GM23338 (cell line): Measurements from ENCODE around the gene CDON. TPM values are rescaled to one million over a fixed set of nuclear protein-coding genes. Genes with fewer than 3 reads are reported as not detected.

Experiments used
- ATAC-seq: fragments of 200-7000 bp; cut with Tn5 transposase; 3 replicates; pipeline ENCODE4 v1.9.1; 2020
- DNase-seq: peaks from one replicate; pipeline ENCODE4 v3.0.0-alpha.2; 2015; ENCODE audit warnings: low spot score
- H2AFZ ChIP-seq: fragments of 200-600 bp; sonication (generic); 2 replicates; pipeline ENCODE4 v1.8.0; 2016; ENCODE audit warnings: antibody characterized with exemption, mild to moderate bottlenecking, moderate library complexity
- H3F3A ChIP-seq: fragments of 200-600 bp; sonication (generic); replicated peaks from 2 replicates; pipeline ENCODE4 v1.8.0; 2017; ENCODE audit warnings: antibody characterized with exemption, mixed run types, low read depth
- H3K27ac ChIP-seq: fragments of 200-600 bp; sonication (generic); 2 replicates; pipeline ENCODE4 v1.6.1; 2016; ENCODE audit warnings: low read depth
- H3K27me3 ChIP-seq: fragments of 200-600 bp; sonication (generic); 2 replicates; pipeline ENCODE4 v1.8.0; 2016; ENCODE audit warnings: mild to moderate bottlenecking, mixed run types, moderate library complexity; ENCODE audit not compliant: insufficient read depth
- H3K36me3 ChIP-seq: fragments of 200-600 bp; sonication (generic); 2 replicates; pipeline ENCODE4 v1.8.0; 2016; ENCODE audit warnings: mild to moderate bottlenecking; ENCODE audit not compliant: insufficient read depth
- H3K4me1 ChIP-seq: fragments of 200-600 bp; sonication (generic); 2 replicates; pipeline ENCODE4 v1.8.0; 2016; ENCODE audit warnings: mild to moderate bottlenecking, moderate library complexity; ENCODE audit not compliant: insufficient read depth
- H3K4me2 ChIP-seq: fragments of 200-600 bp; sonication (generic); 2 replicates; pipeline ENCODE4 v1.7.1; 2017; ENCODE audit warnings: mixed run types
- H3K4me3 ChIP-seq: fragments of 200-600 bp; sonication (generic); 2 replicates; pipeline ENCODE4 v1.6.1; 2016; ENCODE audit warnings: mixed run types
- H3K79me2 ChIP-seq: fragments of 200-600 bp; sonication (generic); replicated peaks from 2 replicates; pipeline ENCODE4 v1.8.0; 2017; ENCODE audit warnings: mild to moderate bottlenecking; ENCODE audit not compliant: insufficient read depth
- H3K9me2 ChIP-seq: fragments of 200-600 bp; sonication (generic); 2 replicates; pipeline ENCODE4 v1.8.0; 2017; ENCODE audit not compliant: insufficient read depth
- H4K20me1 ChIP-seq: fragments of 200-600 bp; sonication (generic); replicated peaks from 2 replicates; pipeline ENCODE4 v1.8.0; 2017; ENCODE audit warnings: mild to moderate bottlenecking; ENCODE audit not compliant: insufficient read depth
- H3K27ac Mint-ChIP-seq: 2 replicates; pipeline ENCODE4 v1.8.0; 2020; ENCODE audit warnings: inconsistent platforms, mild to moderate bottlenecking, moderate library complexity, mixed read lengths
- H3K27me3 Mint-ChIP-seq: 3 replicates; pipeline ENCODE4 v1.8.0; 2022; ENCODE audit warnings: low read depth, mild to moderate bottlenecking, moderate library complexity, mixed read lengths, inconsistent platforms; ENCODE audit not compliant: insufficient read depth, poor library complexity
- H3K36me3 Mint-ChIP-seq: 3 replicates; pipeline ENCODE4 v1.8.0; 2021; ENCODE audit warnings: low read depth, mild to moderate bottlenecking, inconsistent platforms, moderate library complexity, mixed read lengths
- H3K4me1 Mint-ChIP-seq: 3 replicates; pipeline ENCODE4 v1.8.0; 2020; ENCODE audit warnings: mild to moderate bottlenecking, inconsistent platforms, mixed read lengths
- H3K4me3 Mint-ChIP-seq: 3 replicates; pipeline ENCODE4 v1.8.0; 2021; ENCODE audit warnings: moderate library complexity, mild to moderate bottlenecking, inconsistent platforms, mixed read lengths
- H3K9me3 Mint-ChIP-seq: 3 replicates; pipeline ENCODE4 v1.8.0; 2020; ENCODE audit warnings: moderate library complexity, mild to moderate bottlenecking, inconsistent platforms, mixed read lengths
- CREB1 ChIP-seq: fragments of 250-450 bp; sonication (Bioruptor Pico); IDR thresholded peaks from 2 replicates; pipeline ENCODE4 v1.5.0; 2020; ENCODE audit warnings: low read depth, mild to moderate bottlenecking, moderate library complexity
- EZH2 ChIP-seq: fragments of 200-600 bp; sonication (generic); IDR thresholded peaks from one replicate; pipeline ENCODE4 v1.8.0; 2017; ENCODE audit warnings: antibody characterized with exemption, mild to moderate bottlenecking, low read depth; ENCODE audit not compliant: unreplicated experiment
- EZH2phosphoT487 ChIP-seq: fragments of 200-600 bp; sonication (generic); IDR thresholded peaks from one replicate; pipeline ENCODE4 v1.8.1; 2018; ENCODE audit warnings: antibody characterized with exemption; ENCODE audit not compliant: unreplicated experiment
- JUNB ChIP-seq: IDR thresholded peaks from one replicate; pipeline ENCODE4 v1.6.1; 2016; ENCODE audit warnings: antibody characterized with exemption; ENCODE audit not compliant: unreplicated experiment
- NANOG ChIP-seq: IDR thresholded peaks from 2 replicates; pipeline ENCODE4 v1.6.1; 2016; ENCODE audit warnings: antibody characterized with exemption, borderline replicate concordance
- POLR2AphosphoS5 ChIP-seq: IDR thresholded peaks from 2 replicates; pipeline ENCODE4 v1.6.1; 2016; ENCODE audit warnings: antibody characterized with exemption, low read depth
- STAT1 ChIP-seq: IDR thresholded peaks from one replicate; pipeline ENCODE4 v1.6.1; 2016; ENCODE audit warnings: antibody characterized with exemption; ENCODE audit not compliant: unreplicated experiment
- ZNF114 ChIP-seq: fragments of 250-450 bp; sonication (Bioruptor Pico); IDR thresholded peaks from 2 replicates; pipeline ENCODE4 v1.5.0; 2020; ENCODE audit warnings: mild to moderate bottlenecking, moderate library complexity
- ZNF331 ChIP-seq: fragments of 250-450 bp; sonication (Bioruptor Pico); IDR thresholded peaks from 2 replicates; pipeline ENCODE4 v1.5.0; 2020; ENCODE audit warnings: low read depth, mild to moderate bottlenecking, moderate library complexity
- polyA plus RNA-seq: library from polyadenylated mRNA; unstranded; fragments of >200 nt; fragmentation: Nextera tagmentation; extraction: Ambion mirVana; gene quantifications from 2 replicates; pipeline ENCODE4 v1.2.1, GENCODE V29; 2016
- total RNA-seq: library from RNA; depleted of rRNA; stranded (reverse); fragments of >200 nt; shearing (Covaris generic); gene quantifications from 2 replicates; pipeline ENCODE4 v1.2.3, GENCODE V29; 2014
- TF ChIP-seq, protein P1 (sequence below): fragments of 250-450 bp; sonication (Bioruptor Pico); IDR thresholded peaks from 2 replicates; pipeline ENCODE4 v1.5.0; 2020; ENCODE audit warnings: mild to moderate bottlenecking, moderate library complexity
- TF ChIP-seq, protein P2 (sequence below), 2 experiments: fragments of 200-600 bp in 1 of 2; sonication (generic) in 1 of 2; conservative IDR thresholded peaks; 2 replicates each; pipeline versions ENCODE4 v1.5.1 to v1.6.1; 2016 to 2017; ENCODE audit warnings: antibody characterized with exemption in 2 of 2, low read depth in 2 of 2, mild to moderate bottlenecking in 2 of 2, moderate library complexity in 1 of 2
- TF ChIP-seq, protein P3 (sequence below): IDR thresholded peaks from 2 replicates; pipeline ENCODE4 v1.6.1; 2016; ENCODE audit warnings: antibody characterized with exemption
- TF ChIP-seq, protein P4 (sequence below): IDR thresholded peaks from one replicate; pipeline ENCODE4 v1.6.1; 2018; ENCODE audit warnings: antibody characterized with exemption; ENCODE audit not compliant: unreplicated experiment

The CDON gene
- total and polyA plus RNA-seq, 2 experiments from 2014 or later = 4.1 to 35.5 TPM

DNA sequence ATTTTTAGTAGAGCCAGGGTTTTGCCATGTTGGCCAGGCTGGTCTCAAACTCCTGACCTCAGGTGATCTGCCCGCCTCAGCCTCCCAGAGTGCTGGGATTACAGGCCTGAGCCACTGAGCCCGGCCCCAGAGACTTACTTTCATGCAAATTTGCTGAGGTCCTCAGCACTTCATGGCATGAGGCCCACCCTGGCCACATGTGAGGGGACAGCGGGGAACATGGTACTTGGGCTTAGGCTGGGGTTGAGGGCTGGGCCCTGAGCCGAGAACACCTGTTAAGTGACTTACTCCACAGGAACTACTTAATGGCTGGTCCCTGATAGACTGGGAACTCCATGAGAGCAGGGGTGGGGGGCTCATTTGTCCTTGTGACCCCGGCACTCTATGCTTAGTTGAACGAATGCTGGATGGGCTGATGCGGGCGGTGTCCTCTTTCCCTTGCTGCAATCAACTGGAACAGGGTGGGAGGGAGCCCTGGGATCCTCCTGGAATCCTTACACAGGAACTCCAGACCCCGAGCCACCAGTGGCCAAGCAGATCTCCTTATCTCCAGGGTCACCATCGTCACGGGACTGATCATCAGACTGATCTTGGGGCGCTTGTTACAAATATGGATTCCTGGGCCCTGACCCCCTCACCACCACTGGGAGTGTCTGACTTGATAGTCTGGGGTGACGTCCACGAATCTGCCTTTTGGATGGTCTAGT, 115.8 kb downstream of the CDON start:
- H3K36me3 Mint-ChIP-seq = no peaks in the 10 kb centered on the region; the same call in 2 of the 3 replicates
- H3K9me3 Mint-ChIP-seq = no peaks in the 10 kb centered on the region
- H3K9me2 ChIP-seq = no peaks in the 10 kb centered on the region
- ATAC-seq (no peak), DNase-seq (no peak)
- H3K4me3 Mint-ChIP-seq = no peak overlapping the region
- no peak overlapping the region for H3K4me2 ChIP-seq
- peaks cover 14% of the 10 kb centered on the region for H3K4me1 Mint-ChIP-seq
- no peaks in the 10 kb centered on the region for H3F3A ChIP-seq
- H3K79me2 ChIP-seq = no peaks in the 10 kb centered on the region
- H4K20me1 ChIP-seq = no peaks in the 10 kb centered on the region
- peaks cover 7% of the 10 kb centered on the region for H3K27me3 Mint-ChIP-seq
- 0 out of 2 replicates have a peak, but pooled peaks cover 5% of the 10 kb centered on the region for H3K4me1 ChIP-seq
- no peak overlapping the region for H3K27ac ChIP-seq
- TF ChIP-seq, protein P1, sequence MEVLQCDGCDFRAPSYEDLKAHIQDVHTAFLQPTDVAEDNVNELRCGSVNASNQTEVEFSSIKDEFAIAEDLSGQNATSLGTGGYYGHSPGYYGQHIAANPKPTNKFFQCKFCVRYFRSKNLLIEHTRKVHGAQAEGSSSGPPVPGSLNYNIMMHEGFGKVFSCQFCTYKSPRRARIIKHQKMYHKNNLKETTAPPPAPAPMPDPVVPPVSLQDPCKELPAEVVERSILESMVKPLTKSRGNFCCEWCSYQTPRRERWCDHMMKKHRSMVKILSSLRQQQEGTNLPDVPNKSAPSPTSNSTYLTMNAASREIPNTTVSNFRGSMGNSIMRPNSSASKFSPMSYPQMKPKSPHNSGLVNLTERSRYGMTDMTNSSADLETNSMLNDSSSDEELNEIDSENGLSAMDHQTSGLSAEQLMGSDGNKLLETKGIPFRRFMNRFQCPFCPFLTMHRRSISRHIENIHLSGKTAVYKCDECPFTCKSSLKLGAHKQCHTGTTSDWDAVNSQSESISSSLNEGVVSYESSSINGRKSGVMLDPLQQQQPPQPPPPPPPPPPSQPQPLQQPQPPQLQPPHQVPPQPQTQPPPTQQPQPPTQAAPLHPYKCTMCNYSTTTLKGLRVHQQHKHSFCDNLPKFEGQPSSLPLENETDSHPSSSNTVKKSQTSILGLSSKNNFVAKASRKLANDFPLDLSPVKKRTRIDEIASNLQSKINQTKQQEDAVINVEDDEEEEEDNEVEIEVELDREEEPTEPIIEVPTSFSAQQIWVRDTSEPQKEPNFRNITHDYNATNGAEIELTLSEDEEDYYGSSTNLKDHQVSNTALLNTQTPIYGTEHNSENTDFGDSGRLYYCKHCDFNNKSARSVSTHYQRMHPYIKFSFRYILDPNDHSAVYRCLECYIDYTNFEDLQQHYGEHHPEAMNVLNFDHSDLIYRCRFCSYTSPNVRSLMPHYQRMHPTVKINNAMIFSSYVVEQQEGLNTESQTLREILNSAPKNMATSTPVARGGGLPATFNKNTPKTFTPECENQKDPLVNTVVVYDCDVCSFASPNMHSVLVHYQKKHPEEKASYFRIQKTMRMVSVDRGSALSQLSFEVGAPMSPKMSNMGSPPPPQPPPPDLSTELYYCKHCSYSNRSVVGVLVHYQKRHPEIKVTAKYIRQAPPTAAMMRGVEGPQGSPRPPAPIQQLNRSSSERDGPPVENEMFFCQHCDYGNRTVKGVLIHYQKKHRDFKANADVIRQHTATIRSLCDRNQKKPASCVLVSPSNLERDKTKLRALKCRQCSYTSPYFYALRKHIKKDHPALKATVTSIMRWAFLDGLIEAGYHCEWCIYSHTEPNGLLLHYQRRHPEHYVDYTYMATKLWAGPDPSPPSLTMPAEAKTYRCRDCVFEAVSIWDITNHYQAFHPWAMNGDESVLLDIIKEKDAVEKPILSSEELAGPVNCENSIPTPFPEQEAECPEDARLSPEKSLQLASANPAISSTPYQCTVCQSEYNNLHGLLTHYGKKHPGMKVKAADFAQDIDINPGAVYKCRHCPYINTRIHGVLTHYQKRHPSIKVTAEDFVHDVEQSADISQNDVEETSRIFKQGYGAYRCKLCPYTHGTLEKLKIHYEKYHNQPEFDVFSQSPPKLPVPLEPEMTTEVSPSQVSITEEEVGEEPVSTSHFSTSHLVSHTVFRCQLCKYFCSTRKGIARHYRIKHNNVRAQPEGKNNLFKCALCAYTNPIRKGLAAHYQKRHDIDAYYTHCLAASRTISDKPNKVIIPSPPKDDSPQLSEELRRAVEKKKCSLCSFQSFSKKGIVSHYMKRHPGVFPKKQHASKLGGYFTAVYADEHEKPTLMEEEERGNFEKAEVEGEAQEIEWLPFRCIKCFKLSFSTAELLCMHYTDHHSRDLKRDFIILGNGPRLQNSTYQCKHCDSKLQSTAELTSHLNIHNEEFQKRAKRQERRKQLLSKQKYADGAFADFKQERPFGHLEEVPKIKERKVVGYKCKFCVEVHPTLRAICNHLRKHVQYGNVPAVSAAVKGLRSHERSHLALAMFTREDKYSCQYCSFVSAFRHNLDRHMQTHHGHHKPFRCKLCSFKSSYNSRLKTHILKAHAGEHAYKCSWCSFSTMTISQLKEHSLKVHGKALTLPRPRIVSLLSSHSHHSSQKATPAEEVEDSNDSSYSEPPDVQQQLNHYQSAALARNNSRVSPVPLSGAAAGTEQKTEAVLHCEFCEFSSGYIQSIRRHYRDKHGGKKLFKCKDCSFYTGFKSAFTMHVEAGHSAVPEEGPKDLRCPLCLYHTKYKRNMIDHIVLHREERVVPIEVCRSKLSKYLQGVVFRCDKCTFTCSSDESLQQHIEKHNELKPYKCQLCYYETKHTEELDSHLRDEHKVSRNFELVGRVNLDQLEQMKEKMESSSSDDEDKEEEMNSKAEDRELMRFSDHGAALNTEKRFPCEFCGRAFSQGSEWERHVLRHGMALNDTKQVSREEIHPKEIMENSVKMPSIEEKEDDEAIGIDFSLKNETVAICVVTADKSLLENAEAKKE (CRISPR knock-in tag) = no peak
- TF ChIP-seq ZNF114 (no peak), POLR2AphosphoS5 (no peak), EZH2 (no peak), STAT1 (no peak), ZNF331 (CRISPR knock-in tag) (no peak), EZH2phosphoT487 (no peak), JUNB (no peak), NANOG (no peak), CREB1 (no peak)
- TF ChIP-seq, protein P2, sequence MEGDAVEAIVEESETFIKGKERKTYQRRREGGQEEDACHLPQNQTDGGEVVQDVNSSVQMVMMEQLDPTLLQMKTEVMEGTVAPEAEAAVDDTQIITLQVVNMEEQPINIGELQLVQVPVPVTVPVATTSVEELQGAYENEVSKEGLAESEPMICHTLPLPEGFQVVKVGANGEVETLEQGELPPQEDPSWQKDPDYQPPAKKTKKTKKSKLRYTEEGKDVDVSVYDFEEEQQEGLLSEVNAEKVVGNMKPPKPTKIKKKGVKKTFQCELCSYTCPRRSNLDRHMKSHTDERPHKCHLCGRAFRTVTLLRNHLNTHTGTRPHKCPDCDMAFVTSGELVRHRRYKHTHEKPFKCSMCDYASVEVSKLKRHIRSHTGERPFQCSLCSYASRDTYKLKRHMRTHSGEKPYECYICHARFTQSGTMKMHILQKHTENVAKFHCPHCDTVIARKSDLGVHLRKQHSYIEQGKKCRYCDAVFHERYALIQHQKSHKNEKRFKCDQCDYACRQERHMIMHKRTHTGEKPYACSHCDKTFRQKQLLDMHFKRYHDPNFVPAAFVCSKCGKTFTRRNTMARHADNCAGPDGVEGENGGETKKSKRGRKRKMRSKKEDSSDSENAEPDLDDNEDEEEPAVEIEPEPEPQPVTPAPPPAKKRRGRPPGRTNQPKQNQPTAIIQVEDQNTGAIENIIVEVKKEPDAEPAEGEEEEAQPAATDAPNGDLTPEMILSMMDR (conservative IDR thresholded peaks at IDR 0.05; ENCODE audit: low read depth in 2 of 2) = no peak
- TF ChIP-seq, protein P3, sequence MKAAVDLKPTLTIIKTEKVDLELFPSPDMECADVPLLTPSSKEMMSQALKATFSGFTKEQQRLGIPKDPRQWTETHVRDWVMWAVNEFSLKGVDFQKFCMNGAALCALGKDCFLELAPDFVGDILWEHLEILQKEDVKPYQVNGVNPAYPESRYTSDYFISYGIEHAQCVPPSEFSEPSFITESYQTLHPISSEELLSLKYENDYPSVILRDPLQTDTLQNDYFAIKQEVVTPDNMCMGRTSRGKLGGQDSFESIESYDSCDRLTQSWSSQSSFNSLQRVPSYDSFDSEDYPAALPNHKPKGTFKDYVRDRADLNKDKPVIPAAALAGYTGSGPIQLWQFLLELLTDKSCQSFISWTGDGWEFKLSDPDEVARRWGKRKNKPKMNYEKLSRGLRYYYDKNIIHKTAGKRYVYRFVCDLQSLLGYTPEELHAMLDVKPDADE = no peak
- TF ChIP-seq, protein P4, sequence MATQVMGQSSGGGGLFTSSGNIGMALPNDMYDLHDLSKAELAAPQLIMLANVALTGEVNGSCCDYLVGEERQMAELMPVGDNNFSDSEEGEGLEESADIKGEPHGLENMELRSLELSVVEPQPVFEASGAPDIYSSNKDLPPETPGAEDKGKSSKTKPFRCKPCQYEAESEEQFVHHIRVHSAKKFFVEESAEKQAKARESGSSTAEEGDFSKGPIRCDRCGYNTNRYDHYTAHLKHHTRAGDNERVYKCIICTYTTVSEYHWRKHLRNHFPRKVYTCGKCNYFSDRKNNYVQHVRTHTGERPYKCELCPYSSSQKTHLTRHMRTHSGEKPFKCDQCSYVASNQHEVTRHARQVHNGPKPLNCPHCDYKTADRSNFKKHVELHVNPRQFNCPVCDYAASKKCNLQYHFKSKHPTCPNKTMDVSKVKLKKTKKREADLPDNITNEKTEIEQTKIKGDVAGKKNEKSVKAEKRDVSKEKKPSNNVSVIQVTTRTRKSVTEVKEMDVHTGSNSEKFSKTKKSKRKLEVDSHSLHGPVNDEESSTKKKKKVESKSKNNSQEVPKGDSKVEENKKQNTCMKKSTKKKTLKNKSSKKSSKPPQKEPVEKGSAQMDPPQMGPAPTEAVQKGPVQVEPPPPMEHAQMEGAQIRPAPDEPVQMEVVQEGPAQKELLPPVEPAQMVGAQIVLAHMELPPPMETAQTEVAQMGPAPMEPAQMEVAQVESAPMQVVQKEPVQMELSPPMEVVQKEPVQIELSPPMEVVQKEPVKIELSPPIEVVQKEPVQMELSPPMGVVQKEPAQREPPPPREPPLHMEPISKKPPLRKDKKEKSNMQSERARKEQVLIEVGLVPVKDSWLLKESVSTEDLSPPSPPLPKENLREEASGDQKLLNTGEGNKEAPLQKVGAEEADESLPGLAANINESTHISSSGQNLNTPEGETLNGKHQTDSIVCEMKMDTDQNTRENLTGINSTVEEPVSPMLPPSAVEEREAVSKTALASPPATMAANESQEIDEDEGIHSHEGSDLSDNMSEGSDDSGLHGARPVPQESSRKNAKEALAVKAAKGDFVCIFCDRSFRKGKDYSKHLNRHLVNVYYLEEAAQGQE = no peak
- no peak overlapping the region for H3K4me3 ChIP-seq
- H2AFZ ChIP-seq = no peak overlapping the region
- H3K27ac Mint-ChIP-seq = no peak overlapping the region
- no peaks in the 10 kb centered on the region for H3K27me3 ChIP-seq
- no peaks in the 10 kb centered on the region for H3K36me3 ChIP-seq
